ENCODE results near the gene CDH4. TPM values are rescaled to one million over a fixed set of nuclear protein-coding genes. Genes with fewer than 3 reads are reported as not detected.

CDH4 gene
- total and polyA plus RNA-seq, 4 donors, result 0.06 to 0.10 TPM; not detected in 2

GRCh38 chr20:61896058-61896961 lies 644.2 kb downstream of the CDH4 start:
- H3K9me3 ChIP-seq (ENCODE audit: control insufficient read depth, low read length), result peaks cover 3% of the 10 kb centered on the region
- H3K4me1 ChIP-seq (ENCODE audit: control insufficient read depth in 1 of 2, insufficient read depth in 2 of 2, low read length in 2 of 2), result no peaks in the 10 kb centered on the region
- peak; percentile 56 for ATAC-seq (ENCODE audit: low FRiP score)
- no peak overlapping the region for H3K27ac ChIP-seq (ENCODE audit: low read depth in 1 of 2, low read length in 2 of 2)
- no peaks in the 10 kb centered on the region for H3K27me3 ChIP-seq (ENCODE audit: control insufficient read depth in 1 of 2, insufficient read depth in 2 of 2, low read length in 1 of 2)
- no peak overlapping the region for H3K4me3 ChIP-seq (ENCODE audit: low read length in 2 of 2)
- no peak for DNase-seq
- intact Hi-C loops (cut with DNase I), result loop anchor here in 1 of 2 donors (10.0 kb wide), 1 partner anchor 1832 kb away; no protein-coding TSS in a partner anchor
- 25 to 28% methylated on average over 28 of the region's 28 CpGs for WGBS, 2 donors
- H3K36me3 ChIP-seq (ENCODE audit: control insufficient read depth in 1 of 2, insufficient read depth in 2 of 2, low read length in 1 of 2), result no peaks in the 10 kb centered on the region

GRCh38 chr20:61897401-61898295 lies 645.6 kb downstream of the CDH4 start:
- no peak for DNase-seq
- no peaks in the 10 kb centered on the region for H3K4me1 ChIP-seq (ENCODE audit: control insufficient read depth in 1 of 2, insufficient read depth in 2 of 2, low read length in 2 of 2)
- 90% methylated on average over 26 of the region's 26 CpGs for WGBS, 2 donors
- no peaks in the 10 kb centered on the region for H3K36me3 ChIP-seq (ENCODE audit: control insufficient read depth in 1 of 2, insufficient read depth in 2 of 2, low read length in 1 of 2)
- no peak overlapping the region for H3K4me3 ChIP-seq (ENCODE audit: low read length in 2 of 2)
- H3K9me3 ChIP-seq (ENCODE audit: control insufficient read depth, low read length), result no peaks in the 10 kb centered on the region
- H3K27ac ChIP-seq (ENCODE audit: low read depth in 1 of 2, low read length in 2 of 2), result no peak overlapping the region
- intact Hi-C loops (cut with DNase I), result loop anchor here in 1 of 2 donors (10.0 kb wide), 1 partner anchor 1833 kb away; no protein-coding TSS in a partner anchor
- no peaks in the 10 kb centered on the region for H3K27me3 ChIP-seq (ENCODE audit: control insufficient read depth in 1 of 2, insufficient read depth in 2 of 2, low read length in 1 of 2)
- ATAC-seq (ENCODE audit: low FRiP score), result no peak

- no peak for DNase-seq
- H3K27ac ChIP-seq (ENCODE audit: low read depth in 1 of 2, low read length in 2 of 2), result no peak overlapping the region
- intact Hi-C loops (cut with DNase I), result loop anchor here in 1 of 2 donors (10.0 kb wide), 1 partner anchor 1834 kb away; no protein-coding TSS in a partner anchor
- no peaks in the 10 kb centered on the region for H3K9me3 ChIP-seq (ENCODE audit: control insufficient read depth, low read length)
- no peaks in the 10 kb centered on the region for H3K36me3 ChIP-seq (ENCODE audit: control insufficient read depth in 1 of 2, insufficient read depth in 2 of 2, low read length in 1 of 2)
- WGBS, 2 donors, result 79 to 80% methylated on average over 8 of the region's 8 CpGs
- no peaks in the 10 kb centered on the region for H3K4me1 ChIP-seq (ENCODE audit: control insufficient read depth in 1 of 2, insufficient read depth in 2 of 2, low read length in 2 of 2)
- no peak for ATAC-seq (ENCODE audit: low FRiP score)
- H3K27me3 ChIP-seq (ENCODE audit: control insufficient read depth in 1 of 2, insufficient read depth in 2 of 2, low read length in 1 of 2), result no peaks in the 10 kb centered on the region
- H3K4me3 ChIP-seq (ENCODE audit: low read length in 2 of 2), result no peak overlapping the region
Measured at GRCh38 chr20:61898405-61898804, 646.3 kb downstream of the CDH4 start.

- no peak for ATAC-seq (ENCODE audit: low FRiP score)
- intact Hi-C loops (cut with DNase I), result no loop called here
- no peak overlapping the region for H3K27ac ChIP-seq (ENCODE audit: low read depth in 1 of 2, low read length in 2 of 2)
- no peaks in the 10 kb centered on the region for H3K4me1 ChIP-seq (ENCODE audit: control insufficient read depth in 1 of 2, insufficient read depth in 2 of 2, low read length in 2 of 2)
- 26 to 29% methylated on average over 28 to 29 of the region's 29 CpGs for WGBS, 2 donors
- no peaks in the 10 kb centered on the region for H3K27me3 ChIP-seq (ENCODE audit: control insufficient read depth in 1 of 2, insufficient read depth in 2 of 2, low read length in 1 of 2)
- H3K9me3 ChIP-seq (ENCODE audit: control insufficient read depth, low read length), result no peaks in the 10 kb centered on the region
- no peak for DNase-seq
- H3K36me3 ChIP-seq (ENCODE audit: control insufficient read depth in 1 of 2, insufficient read depth in 2 of 2, low read length in 1 of 2), result no peaks in the 10 kb centered on the region
- no peak overlapping the region for H3K4me3 ChIP-seq (ENCODE audit: low read length in 2 of 2)
Measured at GRCh38 chr20:61900011-61900944, 648.2 kb downstream of the CDH4 start.

DNA sequence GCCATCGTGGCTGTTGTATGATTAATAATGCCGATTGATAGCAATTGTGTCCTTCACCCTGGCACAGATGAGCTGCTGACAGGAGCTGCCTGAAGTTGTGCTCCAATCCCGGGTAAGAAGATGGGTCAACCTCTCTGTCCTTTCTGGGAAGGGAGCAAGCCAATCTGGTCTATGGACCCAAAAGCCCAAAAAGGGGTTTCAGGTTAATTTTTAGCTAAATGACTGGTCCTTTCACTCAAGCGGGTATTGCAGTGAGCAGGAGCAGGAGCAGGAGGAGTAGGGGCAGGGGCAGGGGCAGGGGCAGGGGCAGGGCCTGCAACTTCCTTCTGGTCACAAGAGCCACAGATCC lies 648.9 kb downstream of the CDH4 start:
- Histone ChIP-seq H3K27me3 (ENCODE audit: control insufficient read depth in 1 of 2, insufficient read depth in 2 of 2, low read length in 1 of 2) (no peaks in the 10 kb centered on the region), H3K27ac (ENCODE audit: low read depth in 1 of 2, low read length in 2 of 2) (no peak overlapping the region), H3K4me1 (ENCODE audit: control insufficient read depth in 1 of 2, insufficient read depth in 2 of 2, low read length in 2 of 2) (no peaks in the 10 kb centered on the region), H3K9me3 (ENCODE audit: control insufficient read depth, low read length) (no peaks in the 10 kb centered on the region), H3K4me3 (ENCODE audit: low read length in 2 of 2) (no peak overlapping the region), H3K36me3 (ENCODE audit: control insufficient read depth in 1 of 2, insufficient read depth in 2 of 2, low read length in 1 of 2) (no peaks in the 10 kb centered on the region)
- intact Hi-C loops (cut with DNase I), result no loop called here
- WGBS, 2 donors, result 76 to 80% methylated on average over 4 of the region's 4 CpGs
- no peak for DNase-seq
- ATAC-seq (ENCODE audit: low FRiP score), result no peak

DNA sequence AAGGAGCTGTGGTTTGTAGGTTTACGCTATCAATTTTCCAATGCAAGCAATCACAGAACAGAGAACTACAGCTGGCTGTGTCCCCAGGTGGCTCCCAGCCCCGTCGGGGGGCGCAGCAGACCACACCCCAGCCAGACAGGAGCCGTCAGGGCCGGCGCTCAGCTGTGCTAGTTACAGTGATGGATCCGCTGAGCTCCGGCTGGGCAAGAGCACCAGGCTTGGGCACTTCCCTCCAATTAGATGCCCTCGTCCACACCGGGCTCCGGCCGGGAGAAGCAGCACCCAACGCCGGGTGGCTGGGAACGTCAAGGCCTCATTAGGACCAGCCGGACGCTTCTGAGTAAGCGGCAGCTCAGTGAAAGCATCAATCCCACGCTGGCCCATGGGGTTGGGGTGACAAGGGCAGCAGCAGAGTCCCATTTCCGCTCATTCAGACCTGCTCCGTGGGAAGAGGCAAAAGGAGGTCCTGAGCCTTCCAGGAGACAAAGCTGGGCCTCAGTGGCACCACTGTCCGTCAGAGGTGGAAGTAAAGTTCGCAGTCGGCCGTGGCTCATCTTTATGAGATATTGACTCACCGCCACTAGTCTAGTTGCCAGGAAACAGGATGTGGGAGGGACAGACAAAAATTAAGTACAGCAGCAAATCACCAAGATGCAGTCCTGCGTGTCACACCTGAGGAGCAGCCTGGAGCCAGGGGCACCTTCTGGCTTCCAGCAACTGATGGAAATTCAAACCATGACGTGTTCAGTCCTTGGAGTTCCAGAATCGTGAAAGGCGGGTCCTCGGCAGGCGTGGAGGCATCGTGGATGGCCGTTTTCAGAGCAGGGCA lies 649.5 kb downstream of the CDH4 start:
- no peaks in the 10 kb centered on the region for H3K9me3 ChIP-seq (ENCODE audit: control insufficient read depth, low read length)
- no peak for ATAC-seq (ENCODE audit: low FRiP score)
- no peak overlapping the region for H3K27ac ChIP-seq (ENCODE audit: low read depth in 1 of 2, low read length in 2 of 2)
- H3K4me1 ChIP-seq (ENCODE audit: control insufficient read depth in 1 of 2, insufficient read depth in 2 of 2, low read length in 2 of 2), result no peaks in the 10 kb centered on the region
- WGBS, 2 donors, result 82 to 85% methylated on average over 35 of the region's 35 CpGs
- DNase-seq, result no peak
- no peaks in the 10 kb centered on the region for H3K36me3 ChIP-seq (ENCODE audit: control insufficient read depth in 1 of 2, insufficient read depth in 2 of 2, low read length in 1 of 2)
- intact Hi-C loops (cut with DNase I), result no loop called here
- no peak overlapping the region for H3K4me3 ChIP-seq (ENCODE audit: low read length in 2 of 2)
- no peaks in the 10 kb centered on the region for H3K27me3 ChIP-seq (ENCODE audit: control insufficient read depth in 1 of 2, insufficient read depth in 2 of 2, low read length in 1 of 2)

GRCh38 chr20:61902221-61902869 lies 650.3 kb downstream of the CDH4 start:
- intact Hi-C loops (cut with DNase I), result no loop called here
- WGBS, 2 donors, result 89 to 91% methylated on average over 27 of the region's 27 CpGs
- DNase-seq (no peak), ATAC-seq (ENCODE audit: low FRiP score) (no peak)
- no peaks in the 10 kb centered on the region for H3K4me1 ChIP-seq (ENCODE audit: control insufficient read depth in 1 of 2, insufficient read depth in 2 of 2, low read length in 2 of 2)
- no peaks in the 10 kb centered on the region for H3K36me3 ChIP-seq (ENCODE audit: control insufficient read depth in 1 of 2, insufficient read depth in 2 of 2, low read length in 1 of 2)
- no peak overlapping the region for H3K4me3 ChIP-seq (ENCODE audit: low read length in 2 of 2)
- H3K27me3 ChIP-seq (ENCODE audit: control insufficient read depth in 1 of 2, insufficient read depth in 2 of 2, low read length in 1 of 2), result no peaks in the 10 kb centered on the region
- no peak overlapping the region for H3K27ac ChIP-seq (ENCODE audit: low read depth in 1 of 2, low read length in 2 of 2)
- H3K9me3 ChIP-seq (ENCODE audit: control insufficient read depth, low read length), result no peaks in the 10 kb centered on the region
